ENCODE data around the gene EFL1. TPM values are rescaled to one million over a fixed set of nuclear protein-coding genes. Genes with fewer than 3 reads are reported as not detected.

The EFL1 gene
- total and polyA plus RNA-seq, 2 of the 4 experiments (the other 2 are of a cell fraction), result 10.1 to 24.6 TPM

GRCh38 chr15:82150645-82151044 lies 111.9 kb downstream of the EFL1 start:
- dilution Hi-C loops (cut with HindIII; ENCODE audit: low sequenced_read_pairs, unreplicated experiment) (no loop called here), intact Hi-C loops (cut with micrococcal nuclease) (no loop called here), in situ Hi-C loops (cut with MboI; ENCODE audit: low sequenced_read_pairs) (no loop called here)
- POLR2A ChIA-PET (ENCODE audit: unreplicated experiment), result no interaction called here
- H3K9ac ChIP-seq (ENCODE audit: low read depth, low read length), result no peak overlapping the region
- no peak overlapping the region for H2BK5ac ChIP-seq (ENCODE audit: low read depth, low read length, poor library complexity, severe bottlenecking)
- H2AFZ ChIP-seq (replicated peaks; ENCODE audit: low read length, poor library complexity), result no peak overlapping the region
- H3K4me2 ChIP-seq (ENCODE audit: low read depth, low read length), result no peak overlapping the region
- H3K56ac ChIP-seq (ENCODE audit: extremely low read depth, insufficient read depth, low read length), result no peak overlapping the region
- H3K4me1 ChIP-seq (ENCODE audit: control insufficient read depth, insufficient read depth, low read length), result peaks cover 3% of the 10 kb centered on the region
- H2AK5ac ChIP-seq (ENCODE audit: low read depth, low read length), result no peak overlapping the region
- no peak overlapping the region for H3K27ac ChIP-seq (ENCODE audit: insufficient read depth, low read length)
- H4K8ac ChIP-seq (ENCODE audit: low read depth in 2 of 2, low read length in 2 of 2), result no peak overlapping the region
- no peak overlapping the region for H2BK120ac ChIP-seq (ENCODE audit: low read depth, low read length)
- H3K4ac ChIP-seq (ENCODE audit: low read depth, low read length), result no peak overlapping the region
- no peak overlapping the region for H3K4me3 ChIP-seq (ENCODE audit: insufficient read depth, low read depth, low read length)
- CTCF ChIA-PET, result interaction anchor here (0.6 kb wide), 1 partner anchor 46 kb away, joined by 3 read pairs; no protein-coding TSS in a partner anchor
- H2BK20ac ChIP-seq (ENCODE audit: low read depth, low read length), result no peak overlapping the region
- no peak overlapping the region for H4K5ac ChIP-seq (ENCODE audit: low read depth, low read length)
- H3K9me1 ChIP-seq (ENCODE audit: insufficient read depth, low read length), result peaks cover 7% of the 10 kb centered on the region
- H2BK15ac ChIP-seq (ENCODE audit: low read depth, low read length), result no peak overlapping the region
- H4K20me1 ChIP-seq (ENCODE audit: insufficient read depth, low read length), result no peaks in the 10 kb centered on the region
- no peak for DNase-seq
- no peak overlapping the region for H4K91ac ChIP-seq (ENCODE audit: insufficient read depth, low read depth, low read length)
- BruUV-seq (replicated peaks), result no TSS peak
- TF ChIP-seq SMC3 (IDR thresholded peaks at IDR 0.05; ENCODE audit: low read depth, low read length) (no peak), RCOR1 (IDR thresholded peaks at IDR 0.05; ENCODE audit: insufficient replicate concordance, low read length) (no peak), RAD21 (IDR thresholded peaks at IDR 0.05; ENCODE audit: low read length) (no peak), CHD1 (IDR thresholded peaks at IDR 0.05; ENCODE audit: low read depth, low read length) (no peak), USF2 (IDR thresholded peaks at IDR 0.05; ENCODE audit: low read depth, low read length) (no peak), FOS (IDR thresholded peaks at IDR 0.05; ENCODE audit: low read depth, low read length) (no peak)
- no peak for ATAC-seq (ENCODE audit: low read depth)
- H3K27me3 ChIP-seq (ENCODE audit: control insufficient read depth, insufficient read depth, low read length), result no peaks in the 10 kb centered on the region
- peaks cover 0 to 3% of the 10 kb centered on the region in 2 experiments; a peak in 1 of 4 replicates for H3K79me1 ChIP-seq (ENCODE audit: low read depth in 1 of 2, low read length in 2 of 2)
- H3K36me3 ChIP-seq (ENCODE audit: control insufficient read depth, insufficient read depth, low read length), result peaks cover 8% of the 10 kb centered on the region
- H3K23ac ChIP-seq (ENCODE audit: low read depth, low read length), result no peak overlapping the region
- no peak overlapping the region for H3K14ac ChIP-seq (replicated peaks; ENCODE audit: low read depth, low read length)
- no peak overlapping the region for H2AK9ac ChIP-seq (replicated peaks; ENCODE audit: low read depth, low read length, poor library complexity)
- no peaks in the 10 kb centered on the region for H3K9me3 ChIP-seq (ENCODE audit: control insufficient read depth, insufficient read depth, low read length)
- no CpG with 5 or more reads among the region's 1 CpG for WGBS, 2 experiments (ENCODE audit: extremely low coverage in 2 of 2, insufficient read length in 1 of 2)
- H3K18ac ChIP-seq (ENCODE audit: low read depth, low read length), result no peak overlapping the region
